Caki2 (cell line): ENCODE results near the gene TNRC6B. TPM values are rescaled to one million over a fixed set of nuclear protein-coding genes. Genes with fewer than 3 reads are reported as not detected.
A peak's percentile ranks its signal among the peaks of the same experiment; 100 is the strongest.
"Not testable (repeated sequence)": the region's sequence is repeated elsewhere in the genome, so short reads cannot be mapped to it uniquely, and the experiment has no call there.

Experiments
- DNase-seq: peaks from one replicate; pipeline ENCODE4 v3.0.0-alpha.2; 2015; ENCODE audit warnings: low read depth
- in situ Hi-C: cut with HindIII; loops from 2 replicates; pipeline ENCODE4 v1.10.0; 2016; ENCODE audit warnings: low sequenced_read_pairs, low pct_unique_long_range_greater_than_20kb, mixed read lengths
- total RNA-seq: library from RNA; depleted of rRNA; stranded (reverse); fragments of >200 nt; shearing (Covaris generic); gene quantifications from 2 replicates; pipeline ENCODE4 v1.2.3, GENCODE V29; 2014; ENCODE audit warnings: low replicate concordance; rRNA removed

The TNRC6B gene
- total RNA-seq, 1 experiment from 2014 or later, result 7.7 TPM

GRCh38 chr22:40361100-40361499 is 183.4 kb downstream of the TNRC6B start:
- DNase-seq, result no peak
- in situ Hi-C loops, result loop anchor here (25.0 kb wide), 1 partner anchor 276 kb away; the partner anchor contains the start of gene MRTFA

- no peak for DNase-seq
- in situ Hi-C loops, result loop anchor here (25.0 kb wide), 1 partner anchor 274 kb away; the partner anchor contains the start of gene MRTFA
Observed at GRCh38 chr22:40363059-40363458, 185.3 kb downstream of the TNRC6B start.

- in situ Hi-C loops, result loop anchor here (25.0 kb wide), 1 partner anchor 273 kb away; the partner anchor contains the start of gene MRTFA
- no peak for DNase-seq
Observed at GRCh38 chr22:40364431-40364830, 186.7 kb downstream of the TNRC6B start.

GRCh38 chr22:40366068-40366467 is 188.3 kb downstream of the TNRC6B start:
- in situ Hi-C loops, result loop anchor here (25.0 kb wide), 1 partner anchor 271 kb away; the partner anchor contains the start of gene MRTFA
- no peak for DNase-seq

GRCh38 chr22:40367342-40367741 is 189.6 kb downstream of the TNRC6B start:
- DNase-seq, result no peak
- in situ Hi-C loops, result loop anchor here (25.0 kb wide), 1 partner anchor 270 kb away; the partner anchor contains the start of gene MRTFA

GRCh38 chr22:40368016-40368415 is 190.3 kb downstream of the TNRC6B start:
- DNase-seq, result no peak
- in situ Hi-C loops, result loop anchor here (25.0 kb wide), 1 partner anchor 269 kb away; the partner anchor contains the start of gene MRTFA

GRCh38 chr22:40368836-40369235 is 191.1 kb downstream of the TNRC6B start:
- in situ Hi-C loops, result loop anchor here (25.0 kb wide), 1 partner anchor 268 kb away; the partner anchor contains the start of gene MRTFA
- peak; percentile 44 for DNase-seq

GRCh38 chr22:40374567-40374966 is 196.8 kb downstream of the TNRC6B start:
- in situ Hi-C loops, result loop anchor here (25.0 kb wide), 1 partner anchor 263 kb away; the partner anchor contains the start of gene MRTFA
- no peak for DNase-seq

GRCh38 chr22:40376149-40376548 is 198.4 kb downstream of the TNRC6B start:
- no peak for DNase-seq
- in situ Hi-C loops, result no loop called here

GRCh38 chr22:40377931-40378330 is 200.2 kb downstream of the TNRC6B start:
- in situ Hi-C loops, result no loop called here
- no peak for DNase-seq

- in situ Hi-C loops, DNase-seq: not testable (repeated sequence)
Observed at GRCh38 chr22:40378448-40378847, 200.7 kb downstream of the TNRC6B start.

GRCh38 chr22:40381461-40381860 is 203.7 kb downstream of the TNRC6B start:
- DNase-seq, result no peak

GRCh38 chr22:40383905-40384304 is 206.2 kb downstream of the TNRC6B start:
- no peak for DNase-seq
- in situ Hi-C loops, result no loop called here

More at GRCh38 chr22:40381461-40381860, 203.7 kb downstream of the TNRC6B start:
- in situ Hi-C loops, result no loop called here

GRCh38 chr22:40385036-40385782 is 207.5 kb downstream of the TNRC6B start:
- DNase-seq, result no peak
- in situ Hi-C loops, result no loop called here

Other genes starting within 250 kb of the TNRC6B start
- not detected in 2 replicates for gene TMA7B, start 217.5 kb upstream of the TNRC6B start, total RNA-seq
- not detected in 2 replicates for gene FAM83F, start 183.0 kb upstream of the TNRC6B start, total RNA-seq
- gene ADSL, start 168.6 kb downstream of the TNRC6B start, total RNA-seq, result 203 and 205 TPM in 2 replicates
- 112 and 145 TPM in 2 replicates for gene SGSM3, start 192.7 kb downstream of the TNRC6B start, total RNA-seq